Right renal cortex interstitium (tissue), 3 donors: Measurements from ENCODE around the gene GOLIM4. TPM values are rescaled to one million over a fixed set of nuclear protein-coding genes. Genes with fewer than 3 reads are reported as not detected.
"Not testable (repeated sequence)": the region's sequence is repeated elsewhere in the genome, so short reads cannot be mapped to it uniquely, and the experiment has no call there.

Experiments used
- DNase-seq, 3 donors: peaks; one replicate each; pipeline ENCODE4 v3.0.0-alpha.2; 2013; ENCODE audit warnings: low read depth in 3 of 3, low spot score in 2 of 3
- polyA plus RNA-seq, 3 donors: library from polyadenylated mRNA; unstranded; fragments of 120-200 nt; gene quantifications; one replicate each; pipeline ENCODE4 v1.2.1, GENCODE V29; 2013; ENCODE audit not compliant: insufficient read length in 3 of 3

GOLIM4 gene, protein sequence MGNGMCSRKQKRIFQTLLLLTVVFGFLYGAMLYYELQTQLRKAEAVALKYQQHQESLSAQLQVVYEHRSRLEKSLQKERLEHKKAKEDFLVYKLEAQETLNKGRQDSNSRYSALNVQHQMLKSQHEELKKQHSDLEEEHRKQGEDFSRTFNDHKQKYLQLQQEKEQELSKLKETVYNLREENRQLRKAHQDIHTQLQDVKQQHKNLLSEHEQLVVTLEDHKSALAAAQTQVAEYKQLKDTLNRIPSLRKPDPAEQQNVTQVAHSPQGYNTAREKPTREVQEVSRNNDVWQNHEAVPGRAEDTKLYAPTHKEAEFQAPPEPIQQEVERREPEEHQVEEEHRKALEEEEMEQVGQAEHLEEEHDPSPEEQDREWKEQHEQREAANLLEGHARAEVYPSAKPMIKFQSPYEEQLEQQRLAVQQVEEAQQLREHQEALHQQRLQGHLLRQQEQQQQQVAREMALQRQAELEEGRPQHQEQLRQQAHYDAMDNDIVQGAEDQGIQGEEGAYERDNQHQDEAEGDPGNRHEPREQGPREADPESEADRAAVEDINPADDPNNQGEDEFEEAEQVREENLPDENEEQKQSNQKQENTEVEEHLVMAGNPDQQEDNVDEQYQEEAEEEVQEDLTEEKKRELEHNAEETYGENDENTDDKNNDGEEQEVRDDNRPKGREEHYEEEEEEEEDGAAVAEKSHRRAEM
- 100 to 1,000 TPM; 117 to 130 (median 128) TPM for polyA plus RNA-seq

DNA sequence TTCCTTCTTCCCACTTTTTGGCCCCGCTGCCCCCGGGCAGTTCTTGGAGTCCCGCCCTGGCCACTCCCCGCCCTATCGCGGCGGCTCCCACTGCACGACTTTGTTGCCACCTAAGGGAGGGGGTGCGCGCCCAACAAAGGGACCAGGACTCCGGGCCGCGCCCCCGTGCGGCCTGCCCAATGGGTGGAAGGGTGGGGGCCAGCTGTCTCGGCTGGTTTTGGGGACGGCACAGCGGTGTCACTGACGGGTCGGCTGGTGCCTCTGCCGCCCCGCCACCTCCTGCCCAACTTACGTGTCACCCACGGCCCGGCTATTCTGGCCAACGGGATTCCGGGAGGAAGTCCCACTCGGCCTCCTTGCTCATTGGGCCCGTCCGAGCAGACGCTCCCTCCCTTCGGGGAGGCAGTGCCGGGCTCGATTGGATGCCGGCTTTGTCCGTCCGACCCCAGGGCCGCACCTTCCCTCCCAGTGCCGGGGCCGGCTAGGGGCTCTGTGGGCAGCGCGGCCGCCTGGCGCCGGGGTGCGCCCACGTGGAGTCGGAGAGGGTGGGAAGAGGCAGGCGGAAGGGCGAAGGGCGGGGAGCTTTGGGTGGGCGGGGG, at the start of gene GOLIM4:
TSS of gene GOLIM4 (minus strand) at position 314 of the 599 bp plus-strand sequence. CDS start 639 bp downstream, outside the sequence.
- DNase-seq = peak; percentile 81 to 92 (median 88)

DNA sequence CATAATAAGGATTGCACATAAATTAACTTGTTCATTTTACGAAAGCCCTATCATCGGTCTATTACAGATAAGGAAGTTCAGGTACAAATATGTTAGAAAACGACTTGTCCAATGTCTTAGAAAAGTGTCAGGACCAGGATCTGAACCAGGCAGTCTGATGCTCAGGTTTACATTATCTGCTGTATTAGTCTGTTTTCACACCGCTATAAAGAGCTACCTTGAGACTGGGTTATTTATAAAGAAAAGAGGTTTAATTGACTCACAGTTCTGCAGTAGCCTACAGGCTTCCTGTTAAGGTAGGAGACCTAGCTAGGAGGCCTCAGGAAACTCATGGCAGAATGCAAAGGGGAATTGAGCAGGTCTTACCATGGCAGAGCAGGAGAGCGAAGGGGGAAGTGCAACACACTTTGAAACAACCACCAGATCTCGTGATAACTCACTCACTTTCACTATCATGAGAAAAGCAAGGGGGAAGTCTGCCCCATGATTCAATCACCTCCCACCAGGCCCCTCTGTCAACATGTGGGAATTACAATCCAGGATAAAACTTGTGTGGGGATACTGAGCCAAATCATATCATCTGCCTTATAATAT, 45.8 kb upstream of the GOLIM4 start:
- no peak for DNase-seq

DNA sequence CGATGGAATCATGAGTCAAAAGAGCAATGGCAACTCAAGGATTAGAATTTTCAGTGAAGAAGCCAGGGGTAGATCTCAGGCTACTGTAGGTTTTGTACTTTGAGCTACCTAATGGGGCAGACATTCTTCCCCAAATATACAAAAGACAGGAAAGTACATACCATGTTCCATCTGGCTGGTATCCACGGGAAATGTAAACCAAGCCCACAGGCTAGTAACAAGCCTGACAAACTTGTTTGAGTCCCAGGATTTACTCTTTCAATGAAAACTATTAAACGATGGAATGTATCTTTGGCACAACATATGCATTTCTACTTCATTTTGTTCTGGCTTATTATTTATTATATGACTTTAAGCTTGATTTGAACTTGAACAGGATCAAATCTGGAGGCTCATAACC, 44.2 kb upstream of the GOLIM4 start:
- DNase-seq = no peak

- no peak for DNase-seq
These were observed 42.7 kb upstream of the GOLIM4 start for GRCh38 chr3:168138421-168138820.

DNA sequence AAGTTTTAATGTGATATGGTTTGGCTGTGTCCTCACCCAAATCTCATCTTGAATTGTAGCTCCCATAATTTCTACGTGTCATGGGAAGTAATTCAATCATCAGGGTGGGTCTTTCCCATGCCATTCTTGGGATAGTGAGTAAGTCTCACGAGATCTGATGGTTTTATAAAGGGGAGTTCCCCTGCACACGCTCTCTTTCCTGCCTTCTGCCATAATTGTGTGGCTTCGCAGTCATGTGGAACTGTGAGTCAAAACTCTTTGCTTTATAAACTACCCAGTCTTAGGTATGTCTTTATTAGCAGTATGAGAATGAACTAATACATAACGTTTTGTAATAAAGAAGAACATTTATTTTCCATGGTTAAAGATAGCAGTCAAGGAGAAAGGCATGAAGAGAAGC, 39.2 kb upstream of the GOLIM4 start:
- no peak for DNase-seq

GRCh38 chr3:168130250-168130649, 34.5 kb upstream of the GOLIM4 start:
- DNase-seq = not testable (repeated sequence)

DNA sequence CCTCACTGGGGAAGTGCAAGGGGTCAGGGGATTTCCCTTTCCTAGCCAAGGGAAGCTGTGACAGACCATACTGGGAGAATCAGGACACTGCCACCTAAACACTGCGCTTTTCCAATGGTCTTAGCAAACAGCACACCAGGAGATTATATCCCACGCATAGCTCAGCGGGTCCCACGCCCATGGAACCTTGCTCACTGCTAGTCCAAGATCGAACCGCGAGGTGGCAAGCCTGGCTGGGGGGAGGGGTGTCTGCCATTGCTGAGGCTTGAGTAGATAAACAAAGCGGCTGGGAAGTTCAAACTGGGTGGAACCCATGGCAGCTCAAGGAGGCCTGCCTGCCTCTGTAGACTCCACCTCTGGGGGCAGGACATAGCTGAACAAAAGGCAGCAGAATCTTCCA, 32.7 kb upstream of the GOLIM4 start:
- DNase-seq = not testable (repeated sequence)

DNA sequence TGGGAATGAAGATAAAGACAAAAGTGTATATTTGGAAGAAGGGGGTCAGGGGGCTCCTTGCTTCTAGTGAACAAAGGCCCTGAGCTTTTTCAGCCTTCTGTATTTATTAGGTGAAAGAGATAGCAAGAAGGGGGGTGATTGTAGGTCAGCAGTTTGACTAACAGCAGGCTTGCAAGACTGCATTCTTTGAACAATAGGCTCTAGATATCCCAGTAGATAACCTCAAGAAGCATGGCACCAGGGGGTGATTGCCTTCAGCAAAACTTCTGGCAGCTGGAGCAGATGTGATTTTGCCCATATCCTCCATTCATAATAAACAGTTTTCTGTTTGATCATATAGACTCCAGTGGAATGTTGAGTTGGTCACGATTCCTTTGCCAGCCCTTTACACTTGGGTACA, 31.7 kb upstream of the GOLIM4 start:
- DNase-seq = no peak

DNA sequence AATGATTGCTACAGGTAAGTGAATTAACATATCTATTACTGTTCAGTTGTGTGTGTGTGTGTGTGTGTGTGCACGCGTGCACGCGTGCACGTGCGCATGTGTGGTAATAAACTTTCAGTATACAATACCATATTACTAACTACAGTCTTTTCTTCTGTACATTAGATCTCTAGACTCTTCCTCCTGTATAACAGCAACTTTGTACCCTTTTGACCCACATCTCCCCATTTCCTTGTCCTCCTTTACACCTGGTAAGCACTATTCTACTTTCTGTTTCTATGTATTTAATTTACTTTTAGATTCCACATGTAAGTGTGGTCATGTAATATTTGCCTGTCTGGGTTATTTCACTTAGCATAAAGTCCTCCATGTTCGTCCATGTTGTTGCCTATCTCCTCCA, 29.1 kb upstream of the GOLIM4 start:
- DNase-seq = no peak

DNA sequence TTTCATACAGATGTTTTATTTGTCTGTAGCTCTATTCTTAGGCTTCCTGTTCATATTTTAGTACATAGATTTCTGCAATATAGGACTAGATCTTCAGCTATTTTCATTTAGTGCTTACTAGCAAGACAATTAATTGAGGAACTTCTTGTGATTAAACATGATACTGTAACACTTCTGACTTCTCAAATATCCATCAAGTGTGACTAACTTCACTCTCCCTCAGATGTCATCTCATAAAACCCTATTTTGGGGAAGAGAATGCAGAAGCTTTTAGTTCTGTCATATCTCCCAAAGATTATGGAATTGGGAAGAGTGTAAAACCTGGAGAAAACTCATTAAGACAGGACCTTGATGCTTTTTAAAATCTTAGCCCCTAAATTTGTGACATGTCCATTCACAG, 28.6 kb upstream of the GOLIM4 start:
- no peak for DNase-seq

GRCh38 chr3:168123201-168124176, 27.8 kb upstream of the GOLIM4 start:
- DNase-seq = no peak

- no peak for DNase-seq
These were observed 25.7 kb upstream of the GOLIM4 start for GRCh38 chr3:168121184-168122017.

- no peak for DNase-seq
These were observed 22.2 kb upstream of the GOLIM4 start for GRCh38 chr3:168117853-168118313.

DNA sequence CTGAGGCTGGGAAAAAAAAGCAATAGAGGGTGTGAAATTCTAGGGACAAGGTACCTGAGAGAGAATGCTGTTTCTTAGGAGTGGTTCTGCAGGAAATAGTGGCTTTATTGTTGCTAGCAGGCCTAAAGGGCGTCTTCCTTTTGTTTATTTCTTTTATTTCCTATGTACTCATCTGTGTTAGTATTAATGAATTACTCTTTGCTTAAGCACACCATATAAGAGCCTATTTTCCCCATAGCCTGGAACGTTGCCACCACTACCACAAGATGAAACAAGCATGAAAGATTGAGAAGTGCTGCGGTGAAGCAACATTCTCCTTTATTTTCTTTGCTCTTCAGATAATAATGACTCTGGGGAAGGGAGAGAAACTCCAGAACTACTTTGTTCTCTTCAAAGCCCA, 21.3 kb upstream of the GOLIM4 start:
- no peak for DNase-seq

DNA sequence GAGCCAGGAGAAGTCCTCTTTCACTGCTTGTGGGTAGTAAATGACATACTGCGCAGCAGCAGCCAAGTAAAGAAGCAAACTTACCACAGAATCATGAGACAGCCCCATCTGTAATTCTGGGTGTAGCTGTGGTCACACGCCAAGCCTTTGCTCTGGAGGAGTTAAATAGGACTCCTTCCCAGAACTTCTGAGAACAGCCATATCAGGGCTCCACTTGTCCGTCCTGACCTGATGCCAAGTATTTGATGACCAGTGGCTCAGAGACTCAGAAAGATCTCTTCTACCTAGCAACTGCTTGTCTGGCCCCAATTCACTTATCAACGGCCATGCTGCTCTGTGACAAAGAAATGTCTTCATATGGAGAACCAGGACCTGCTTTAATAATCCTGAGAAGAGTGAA, 20.6 kb upstream of the GOLIM4 start:
- no peak for DNase-seq

GRCh38 chr3:168113848-168114247, 18.1 kb upstream of the GOLIM4 start:
- no peak for DNase-seq

DNA sequence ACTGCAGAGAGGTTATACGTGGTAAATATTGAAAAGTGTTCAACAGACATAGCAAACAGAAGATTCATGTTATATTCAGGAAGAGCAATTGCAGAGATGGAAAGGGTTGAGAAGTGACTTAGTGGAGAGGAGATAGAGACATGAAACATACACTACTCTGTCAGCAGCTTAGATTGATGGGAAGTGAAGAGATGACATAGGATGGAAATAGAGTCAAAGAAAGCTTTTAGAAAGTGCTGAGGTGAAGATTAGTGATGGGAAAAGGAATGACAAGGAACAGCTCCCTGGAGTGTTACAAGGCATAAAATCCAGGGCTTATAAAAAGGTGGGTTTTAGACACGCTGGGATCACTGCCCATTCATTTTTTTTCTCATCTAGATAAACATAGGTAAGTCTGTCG, 17.2 kb upstream of the GOLIM4 start:
- DNase-seq = no peak

- no peak for DNase-seq
These were observed 8.6 kb upstream of the GOLIM4 start for GRCh38 chr3:168104361-168104760.
